H1 (cell line): ENCODE measurements around the gene S1PR1. TPM values are rescaled to one million over a fixed set of nuclear protein-coding genes. Genes with fewer than 3 reads are reported as not detected.

Experiments
- CTCF ChIA-PET: fragments of 300-600 bp; sonication (Branson Sonifier 250); formaldehyde crosslinking; loops from one replicate; lab custom pipeline; 2021; ENCODE audit not compliant: partially characterized antibody; lab: Charles Lee
- POLR2A ChIA-PET: fragments of 300-600 bp; sonication (Branson Sonifier 250); formaldehyde crosslinking; loops from one replicate; lab custom pipeline; 2021; ENCODE audit warnings: inconsistent platforms; ENCODE audit not compliant: partially characterized antibody; lab: Charles Lee
- DNase-seq, 2 experiments: peaks; one replicate each; pipeline versions ENCODE4 v3.0.0 to v3.0.0-alpha.2; 2010 to 2022; ENCODE audit warnings: low spot score in 2 of 2, low read depth in 1 of 2, mixed read lengths in 1 of 2
- FAIRE-seq: peaks from 2 replicates; lab custom pipeline; 2011; peaks lifted over from hg19 to GRCh38; lab: Jason Lieb, UNC
- H2AFZ ChIP-seq: 2 replicates; pipeline ENCODE4 v1.8.1; 2012; ENCODE audit warnings: low read length, inconsistent platforms
- H2AK5ac ChIP-seq: 2 replicates; pipeline ENCODE4 v1.6.1; 2013; ENCODE audit warnings: low read depth, low read length
- H2BK120ac ChIP-seq: replicated peaks from 2 replicates; pipeline ENCODE3; 2013; ENCODE audit warnings: low read depth, low read length, inconsistent platforms
- H2BK12ac ChIP-seq: 2 replicates; pipeline ENCODE4 v1.6.1; 2013; ENCODE audit warnings: low read depth, low read length
- H2BK15ac ChIP-seq: 2 replicates; pipeline ENCODE4 v1.6.1; 2013; ENCODE audit warnings: low read length
- H2BK20ac ChIP-seq: 2 replicates; pipeline ENCODE4 v1.6.1; 2013; ENCODE audit warnings: low read length
- H2BK5ac ChIP-seq: 2 replicates; pipeline ENCODE4 v1.6.1; 2013; ENCODE audit warnings: low read depth, low read length
- H3K14ac ChIP-seq: 2 replicates; pipeline ENCODE4 v1.6.1; 2013; ENCODE audit warnings: inconsistent platforms; ENCODE audit not compliant: insufficient read length
- H3K18ac ChIP-seq: 2 replicates; pipeline ENCODE4 v1.6.1; 2013; ENCODE audit warnings: low read length; ENCODE audit errors: extremely low read depth
- H3K23ac ChIP-seq: 2 replicates; pipeline ENCODE4 v1.6.1; 2013; ENCODE audit warnings: inconsistent platforms; ENCODE audit not compliant: insufficient read length
- H3K23me2 ChIP-seq: 2 replicates; pipeline ENCODE4 v1.6.1; 2013; ENCODE audit warnings: low read depth, low read length
- H3K27ac ChIP-seq: 2 replicates; pipeline ENCODE4 v1.6.1; 2011; ENCODE audit warnings: low read depth, low read length, inconsistent platforms
- H3K27me3 ChIP-seq, 4 experiments: replicated peaks in 1 of 4; 1 replicate in 1 of 4; 2 replicates in 3 of 4; pipeline versions ENCODE4 v1.6.1 to v1.8.1; 2011 to 2013; ENCODE audit warnings: low read length in 3 of 4, mild to moderate bottlenecking in 3 of 4, inconsistent platforms in 2 of 4, mixed read lengths in 2 of 4, moderate library complexity in 1 of 4; ENCODE audit not compliant: control insufficient read depth in 3 of 4, insufficient read depth in 3 of 4; ENCODE audit errors: extremely low read depth in 1 of 4
- H3K36me3 ChIP-seq, 4 experiments: 2 replicates each; pipeline versions ENCODE4 v1.6.1 to v1.8.1; 2011 to 2013; ENCODE audit warnings: mild to moderate bottlenecking in 4 of 4, low read length in 3 of 4, moderate library complexity in 2 of 4, control low read depth in 1 of 4, inconsistent platforms in 1 of 4; ENCODE audit not compliant: insufficient read depth in 4 of 4, control insufficient read depth in 2 of 4
- H3K4ac ChIP-seq: replicated peaks from 2 replicates; pipeline ENCODE3; 2013; ENCODE audit warnings: low read length, low read depth, mixed read lengths, inconsistent platforms; ENCODE audit not compliant: insufficient read length
- H3K4me1 ChIP-seq, 4 experiments: replicated peaks in 1 of 4; 1 replicate in 1 of 4; 2 replicates in 3 of 4; pipeline versions ENCODE4 v1.6.1 to v1.8.1; 2011 to 2013; ENCODE audit warnings: low read length in 3 of 4, inconsistent platforms in 2 of 4, mixed read lengths in 1 of 4; ENCODE audit not compliant: insufficient read depth in 4 of 4, control insufficient read depth in 3 of 4
- H3K4me2 ChIP-seq, 2 experiments: 2 replicates each; pipeline versions ENCODE4 v1.6.1 to v1.8.1; 2011 to 2013; ENCODE audit warnings: low read depth in 2 of 2, low read length in 2 of 2, control low read depth in 1 of 2, inconsistent platforms in 1 of 2, mild to moderate bottlenecking in 1 of 2; ENCODE audit not compliant: insufficient read depth in 1 of 2
- H3K4me3 ChIP-seq, 4 experiments: fragments of 200-600, 300-600 bp in 1 of 4; sonication (generic), shearing (Covaris generic), sonication (Bioruptor Twin) in 1 of 4; 2 replicates each; pipeline versions ENCODE4 v1.5.1 to v1.8.1; 2011 to 2016; ENCODE audit warnings: low read length in 4 of 4, low read depth in 3 of 4, control low read depth in 2 of 4, inconsistent platforms in 2 of 4, mild to moderate bottlenecking in 2 of 4, mixed read lengths in 1 of 4, moderate library complexity in 1 of 4; ENCODE audit not compliant: insufficient read depth in 2 of 4; ENCODE audit errors: extremely low read depth in 1 of 4
- H3K56ac ChIP-seq: replicated peaks from 2 replicates; pipeline ENCODE3; 2013; ENCODE audit warnings: low read depth, mild to moderate bottlenecking, mixed read lengths, low read length, inconsistent platforms; ENCODE audit not compliant: insufficient read length
- H3K79me1 ChIP-seq: 2 replicates; pipeline ENCODE4 v1.6.1; 2013; ENCODE audit warnings: low read depth, low read length, control low read depth
- H3K79me2 ChIP-seq, 2 experiments: 2 replicates each; pipeline versions ENCODE4 v1.6.1 to v1.8.1; 2012 to 2013; ENCODE audit warnings: low read length in 2 of 2, mild to moderate bottlenecking in 2 of 2, inconsistent platforms in 1 of 2; ENCODE audit not compliant: insufficient read depth in 2 of 2, control insufficient read depth in 1 of 2
- H3K9ac ChIP-seq, 4 experiments: replicated peaks in 1 of 4; 1 replicate in 1 of 4; 2 replicates in 3 of 4; pipeline versions ENCODE4 v1.6.1 to v1.8.1; 2011 to 2013; ENCODE audit warnings: low read depth in 3 of 4, low read length in 3 of 4, control low read depth in 2 of 4, mild to moderate bottlenecking in 2 of 4, moderate library complexity in 2 of 4, inconsistent platforms in 1 of 4; ENCODE audit errors: extremely low read depth in 1 of 4
- H3K9me3 ChIP-seq, 2 experiments: 2 replicates each; pipeline versions ENCODE4 v1.6.1 to v1.8.1; 2012 to 2013; ENCODE audit warnings: mild to moderate bottlenecking in 2 of 2, moderate library complexity in 2 of 2, control low read depth in 1 of 2, inconsistent platforms in 1 of 2, low read depth in 1 of 2, low read length in 1 of 2, mixed read lengths in 1 of 2; ENCODE audit not compliant: insufficient read depth in 2 of 2
- H4K20me1 ChIP-seq, 2 experiments: replicated peaks in 1 of 2; 2 replicates each; pipeline versions ENCODE3 to v1.8.1; 2011 to 2013; ENCODE audit warnings: inconsistent platforms in 2 of 2, low read length in 2 of 2, mild to moderate bottlenecking in 1 of 2; ENCODE audit not compliant: insufficient read depth in 2 of 2, control insufficient read depth in 1 of 2
- H4K5ac ChIP-seq: 2 replicates; pipeline ENCODE4 v1.6.1; 2013; ENCODE audit warnings: low read length, low read depth, mixed read lengths, inconsistent platforms; ENCODE audit not compliant: insufficient read length
- H4K8ac ChIP-seq: 2 replicates; pipeline ENCODE4 v1.8.0; 2013; ENCODE audit warnings: mild to moderate bottlenecking, moderate library complexity, low read length, inconsistent platforms; ENCODE audit not compliant: insufficient read depth; ENCODE audit errors: extremely low read depth
- H4K91ac ChIP-seq: replicated peaks from 2 replicates; pipeline ENCODE3; 2013; ENCODE audit warnings: low read length, mixed read lengths, inconsistent platforms; ENCODE audit not compliant: insufficient read length
- BCL11A ChIP-seq, 2 experiments: IDR thresholded peaks; one replicate each; pipeline ENCODE4 v1.6.1; 2011; ENCODE audit warnings: low read depth in 2 of 2, low read length in 2 of 2, mild to moderate bottlenecking in 2 of 2
- BRCA1 ChIP-seq: IDR thresholded peaks from 2 replicates; pipeline ENCODE4 v1.6.1; 2012; ENCODE audit warnings: low read depth, low read length, improper control_type of control experiment
- CHD2 ChIP-seq: IDR thresholded peaks from 2 replicates; pipeline ENCODE4 v1.6.1; 2012; ENCODE audit warnings: low read length, improper control_type of control experiment
- CREB1 ChIP-seq: IDR thresholded peaks from 2 replicates; pipeline ENCODE4 v1.6.1; 2012; ENCODE audit warnings: inconsistent platforms
- EGR1 ChIP-seq: IDR thresholded peaks from 2 replicates; pipeline ENCODE4 v1.6.1; 2011; ENCODE audit warnings: low read depth, low read length, borderline replicate concordance
- FOSL1 ChIP-seq: IDR thresholded peaks from 2 replicates; pipeline ENCODE4 v1.6.1; 2011; ENCODE audit warnings: mild to moderate bottlenecking, low read depth, low read length, moderate library complexity; ENCODE audit not compliant: insufficient read depth
- GABPA ChIP-seq: IDR thresholded peaks from 2 replicates; pipeline ENCODE4 v1.6.1; 2011; ENCODE audit warnings: mild to moderate bottlenecking, low read length, moderate library complexity, borderline replicate concordance; ENCODE audit not compliant: insufficient read depth
- GTF2F1 ChIP-seq: IDR thresholded peaks from 2 replicates; pipeline ENCODE4 v1.6.1; 2012; ENCODE audit warnings: low read depth, low read length, improper control_type of control experiment, borderline replicate concordance
- JUN ChIP-seq: IDR thresholded peaks from 2 replicates; pipeline ENCODE4 v1.6.1; 2011; ENCODE audit warnings: low read depth, mild to moderate bottlenecking, improper control_type of control experiment, low read length
- RBBP5 ChIP-seq: IDR thresholded peaks from 2 replicates; pipeline ENCODE4 v1.7.1; 2012; ENCODE audit warnings: low read depth, mild to moderate bottlenecking, inconsistent platforms, low read length, moderate library complexity, borderline replicate concordance
- RNF2 ChIP-seq: fragments of 200-900, 300-1000 bp; sonication (generic); IDR thresholded peaks from 2 replicates; pipeline ENCODE4 v1.7.1; 2016; ENCODE audit warnings: borderline replicate concordance, low read depth, mild to moderate bottlenecking, antibody characterized with exemption, low read length; ENCODE audit not compliant: poor library complexity, severe bottlenecking; ENCODE audit errors: missing control alignments
- SIRT6 ChIP-seq: IDR thresholded peaks from one replicate; pipeline ENCODE4 v1.7.1; 2012; ENCODE audit warnings: low read length, inconsistent platforms
- SP4 ChIP-seq: IDR thresholded peaks from 2 replicates; pipeline ENCODE4 v1.6.1; 2012; ENCODE audit warnings: low read length, inconsistent platforms
- TAF7 ChIP-seq: optimal IDR thresholded peaks from 2 replicates; pipeline ENCODE3; 2011; ENCODE audit warnings: low read depth, mild to moderate bottlenecking, inconsistent platforms, low read length, moderate library complexity, borderline replicate concordance
- TEAD4 ChIP-seq: IDR thresholded peaks from 2 replicates; pipeline ENCODE4 v1.6.1; 2012; ENCODE audit warnings: low read depth, low read length, inconsistent platforms, mixed read lengths
- WGBS, 2 experiments: shearing (Covaris generic) in 1 of 2; methylation state at CpG; one replicate each; pipeline versions ENCODE4 v1.1.6 to v1.1.7; 2013 to 2015; ENCODE audit warnings: low lambda C conversion rate in 2 of 2, mixed read lengths in 2 of 2, inconsistent platforms in 1 of 2, low coverage in 1 of 2, missing lambda C conversion rate in 1 of 2; ENCODE audit not compliant: insufficient replicate concordance in 2 of 2, insufficient coverage in 1 of 2, insufficient read length in 1 of 2; ENCODE audit errors: extremely low coverage in 1 of 2, missing lambda C conversion rate in 1 of 2; 5-methylcytosine and 5-hydroxymethylcytosine counted together
- polyA plus RNA-seq, 7 experiments: library from polyadenylated mRNA; depleted of rRNA in 3 of 7; stranded (reverse) in 5 of 7; unstranded in 2 of 7; fragments of >200 nt in 5 of 7; fragments of 200-250 nt in 2 of 7; gene quantifications; 1 replicate in 5 of 7; 2 replicates in 1 of 7; 4 replicates in 1 of 7; pipeline versions ENCODE4 v1.2.1 to v1.2.3, GENCODE V29; 2011 to 2013; ENCODE audit warnings: missing spikeins in 2 of 7, mixed read lengths in 2 of 7
- total RNA-seq: library from RNA; stranded (reverse); fragmentation: NEBNext Ultra II Directional; extraction: Animal tissue kit (Norgen Biotek cat#: 25700); gene quantifications from 2 replicates; pipeline ENCODE4 v1.2.1, GENCODE V29; 2021

Gene S1PR1
- total and polyA plus RNA-seq, 2 of the 8 experiments (the other 6 are each of a cell fraction or from before 2014, with no cell fraction given), result 3.5 to 5.5 TPM

DNA sequence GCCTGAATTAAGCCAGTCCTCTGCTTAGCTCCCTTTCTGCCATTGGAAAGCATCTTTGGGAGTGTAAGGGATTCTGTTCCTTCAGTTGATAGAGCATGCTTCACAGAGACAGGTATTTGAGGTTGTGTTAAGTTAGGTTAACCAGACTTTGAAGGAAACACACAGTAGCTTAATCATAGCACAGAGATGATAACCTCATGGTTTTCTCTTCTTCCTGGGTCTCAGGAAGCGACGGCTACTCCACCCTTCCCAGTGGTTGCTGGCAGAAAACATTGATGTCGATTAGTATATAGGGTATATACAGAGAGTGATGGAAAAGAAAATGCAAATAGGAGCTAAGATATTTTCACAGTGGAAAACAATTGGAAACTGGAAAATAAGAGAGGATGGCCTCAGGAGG is 42.0 kb downstream of the S1PR1 start:
- Histone ChIP-seq H3K23ac (no peak overlapping the region), H3K79me2 (no peaks in the 10 kb centered on the region), H3K56ac (no peak overlapping the region), H4K20me1 (no peaks in the 10 kb centered on the region), H3K79me1 (no peaks in the 10 kb centered on the region), H2AFZ (no peak overlapping the region), H3K4ac (no peak overlapping the region), H3K14ac (no peak overlapping the region), H3K4me2 (no peak overlapping the region), H4K91ac (no peak overlapping the region), H2BK5ac (no peak overlapping the region), H2BK15ac (no peak overlapping the region)
- CTCF ChIA-PET, result interaction anchor here (0.7 to 3.1 kb wide), 5 partner anchors 9 to 175 kb away, joined by 3 to 30 read pairs (median 4); no protein-coding TSS in a partner anchor
- no peak for DNase-seq
- FAIRE-seq, result no peak
- TF ChIP-seq SIRT6, result no peak
- TF ChIP-seq EGR1, result no peak
- TF ChIP-seq GABPA, result no peak
- no peak for TF ChIP-seq RNF2
- no peak for TF ChIP-seq BCL11A (IDR thresholded peaks at IDR 0.05; ENCODE audit: low read depth in 2 of 2, low read length in 2 of 2)
- no peak for TF ChIP-seq SP4
- no peak for TF ChIP-seq GTF2F1
- no peak for TF ChIP-seq CHD2
- TF ChIP-seq JUN, result no peak
- no peak for TF ChIP-seq RBBP5
- TF ChIP-seq CREB1, result no peak
- TF ChIP-seq TAF7, result no peak
- TF ChIP-seq FOSL1, result no peak
- TF ChIP-seq BRCA1, result no peak
- no peak for TF ChIP-seq TEAD4
- TF ChIP-seq, all 59 proteins: peak for 0
- 92% methylated on average over 3 of the region's 3 CpGs; no CpG with 5 or more reads in 1 of the 2 experiments for WGBS, 2 experiments
- POLR2A ChIA-PET, result no interaction called here
- Histone ChIP-seq H4K5ac (no peak overlapping the region), H3K27ac (no peak overlapping the region), H3K4me1 (no peaks in the 10 kb centered on the region), H3K9me3 (no peaks in the 10 kb centered on the region), H2BK120ac (no peak overlapping the region), H3K4me3 (no peak overlapping the region), H3K9ac (no peak overlapping the region), H3K18ac (no peak overlapping the region), H3K23me2 (no peaks in the 10 kb centered on the region), H2BK12ac (no peak overlapping the region), H3K27me3 (no peaks in the 10 kb centered on the region), H4K8ac (no peak overlapping the region), H2AK5ac (no peak overlapping the region), H3K36me3 (no peaks in the 10 kb centered on the region), H2BK20ac (no peak overlapping the region)
